SW480 (cell line): ENCODE measurements around the gene PFDN4.

Source experiments
- DNase-seq: peaks from one replicate; pipeline ENCODE4 v3.0.0-alpha.2; 2016; ENCODE audit warnings: low spot score

PFDN4 gene

GRCh38 chr20:54207743-54208547, at the start of gene PFDN4:
PFDN4 (plus strand) TSS chr20:54208087; CDS start chr20:54208101, 14 bp downstream.
- peak; percentile 95 for DNase-seq

- no peak for DNase-seq
Measured at GRCh38 chr20:54158226-54158625, 49.7 kb upstream of the PFDN4 start.

GRCh38 chr20:54158856-54159418, 49.0 kb upstream of the PFDN4 start:
- no peak for DNase-seq

GRCh38 chr20:54160065-54161007, 47.6 kb upstream of the PFDN4 start:
- no peak for DNase-seq

GRCh38 chr20:54161008-54161820, 46.7 kb upstream of the PFDN4 start:
- DNase-seq = no peak

GRCh38 chr20:54161821-54162149, 46.1 kb upstream of the PFDN4 start:
- DNase-seq = no peak

GRCh38 chr20:54162378-54163009, 45.4 kb upstream of the PFDN4 start:
- no peak for DNase-seq

GRCh38 chr20:54163402-54163801, 44.5 kb upstream of the PFDN4 start:
- no peak for DNase-seq

GRCh38 chr20:54165014-54165413, 42.9 kb upstream of the PFDN4 start:
- DNase-seq = no peak

- DNase-seq = no peak
Measured at GRCh38 chr20:54165803-54166202, 42.1 kb upstream of the PFDN4 start.

GRCh38 chr20:54166987-54167662, 40.8 kb upstream of the PFDN4 start:
- DNase-seq = no peak

GRCh38 chr20:54167909-54168872, 39.7 kb upstream of the PFDN4 start:
- peak; percentile 84 for DNase-seq

- peak; percentile 42 for DNase-seq
Measured at GRCh38 chr20:54168961-54169862, 38.7 kb upstream of the PFDN4 start.

- no peak for DNase-seq
Measured at GRCh38 chr20:54170026-54170471, 37.8 kb upstream of the PFDN4 start.

GRCh38 chr20:54170963-54171362, 36.9 kb upstream of the PFDN4 start:
- no peak for DNase-seq

- DNase-seq = peak; percentile 76
Measured at GRCh38 chr20:54172532-54172855, 35.4 kb upstream of the PFDN4 start.

GRCh38 chr20:54172856-54173652, 34.8 kb upstream of the PFDN4 start:
- peak; percentile 63 for DNase-seq
